ENCODE results near the gene LY86. TPM values are rescaled to one million over a fixed set of nuclear protein-coding genes. Genes with fewer than 3 reads are reported as not detected.

LY86 gene
- total and polyA plus RNA-seq, 10 of the 15 experiments (the other 5 are each of a cell fraction or from before 2014, with no cell fraction given) = 68.2 to 457 (median 128) TPM

DNA sequence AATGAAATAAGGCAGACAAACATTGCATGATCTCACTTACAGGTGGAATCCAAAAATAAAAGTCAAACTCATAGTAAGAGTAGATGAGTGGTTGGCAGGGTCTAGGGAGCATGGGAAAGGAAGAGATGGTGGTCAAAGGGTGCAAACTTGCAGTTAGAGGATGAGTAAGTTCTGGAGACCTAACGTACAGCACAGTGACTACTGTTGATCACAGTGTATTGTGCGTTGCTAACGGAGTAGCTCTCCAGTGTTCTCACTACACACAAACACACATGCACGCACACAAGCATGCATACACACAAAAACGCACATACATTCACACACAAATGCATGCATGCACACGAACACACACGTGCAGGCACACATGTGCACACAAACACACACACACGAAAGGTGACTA lies 54.9 kb downstream of the LY86 start (continued):
- TF ChIP-seq, protein P1, sequence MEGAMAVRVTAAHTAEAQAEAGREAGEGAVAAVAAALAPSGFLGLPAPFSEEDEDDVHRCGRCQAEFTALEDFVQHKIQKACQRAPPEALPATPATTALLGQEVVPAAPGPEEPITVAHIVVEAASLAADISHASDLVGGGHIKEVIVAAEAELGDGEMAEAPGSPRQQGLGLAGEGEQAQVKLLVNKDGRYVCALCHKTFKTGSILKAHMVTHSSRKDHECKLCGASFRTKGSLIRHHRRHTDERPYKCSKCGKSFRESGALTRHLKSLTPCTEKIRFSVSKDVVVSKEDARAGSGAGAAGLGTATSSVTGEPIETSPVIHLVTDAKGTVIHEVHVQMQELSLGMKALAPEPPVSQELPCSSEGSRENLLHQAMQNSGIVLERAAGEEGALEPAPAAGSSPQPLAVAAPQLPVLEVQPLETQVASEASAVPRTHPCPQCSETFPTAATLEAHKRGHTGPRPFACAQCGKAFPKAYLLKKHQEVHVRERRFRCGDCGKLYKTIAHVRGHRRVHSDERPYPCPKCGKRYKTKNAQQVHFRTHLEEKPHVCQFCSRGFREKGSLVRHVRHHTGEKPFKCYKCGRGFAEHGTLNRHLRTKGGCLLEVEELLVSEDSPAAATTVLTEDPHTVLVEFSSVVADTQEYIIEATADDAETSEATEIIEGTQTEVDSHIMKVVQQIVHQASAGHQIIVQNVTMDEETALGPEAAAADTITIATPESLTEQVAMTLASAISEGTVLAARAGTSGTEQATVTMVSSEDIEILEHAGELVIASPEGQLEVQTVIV (IDR thresholded peaks at IDR 0.05; ENCODE audit: borderline replicate concordance, partially characterized antibody) = no peak
- TF ChIP-seq, protein P2, sequence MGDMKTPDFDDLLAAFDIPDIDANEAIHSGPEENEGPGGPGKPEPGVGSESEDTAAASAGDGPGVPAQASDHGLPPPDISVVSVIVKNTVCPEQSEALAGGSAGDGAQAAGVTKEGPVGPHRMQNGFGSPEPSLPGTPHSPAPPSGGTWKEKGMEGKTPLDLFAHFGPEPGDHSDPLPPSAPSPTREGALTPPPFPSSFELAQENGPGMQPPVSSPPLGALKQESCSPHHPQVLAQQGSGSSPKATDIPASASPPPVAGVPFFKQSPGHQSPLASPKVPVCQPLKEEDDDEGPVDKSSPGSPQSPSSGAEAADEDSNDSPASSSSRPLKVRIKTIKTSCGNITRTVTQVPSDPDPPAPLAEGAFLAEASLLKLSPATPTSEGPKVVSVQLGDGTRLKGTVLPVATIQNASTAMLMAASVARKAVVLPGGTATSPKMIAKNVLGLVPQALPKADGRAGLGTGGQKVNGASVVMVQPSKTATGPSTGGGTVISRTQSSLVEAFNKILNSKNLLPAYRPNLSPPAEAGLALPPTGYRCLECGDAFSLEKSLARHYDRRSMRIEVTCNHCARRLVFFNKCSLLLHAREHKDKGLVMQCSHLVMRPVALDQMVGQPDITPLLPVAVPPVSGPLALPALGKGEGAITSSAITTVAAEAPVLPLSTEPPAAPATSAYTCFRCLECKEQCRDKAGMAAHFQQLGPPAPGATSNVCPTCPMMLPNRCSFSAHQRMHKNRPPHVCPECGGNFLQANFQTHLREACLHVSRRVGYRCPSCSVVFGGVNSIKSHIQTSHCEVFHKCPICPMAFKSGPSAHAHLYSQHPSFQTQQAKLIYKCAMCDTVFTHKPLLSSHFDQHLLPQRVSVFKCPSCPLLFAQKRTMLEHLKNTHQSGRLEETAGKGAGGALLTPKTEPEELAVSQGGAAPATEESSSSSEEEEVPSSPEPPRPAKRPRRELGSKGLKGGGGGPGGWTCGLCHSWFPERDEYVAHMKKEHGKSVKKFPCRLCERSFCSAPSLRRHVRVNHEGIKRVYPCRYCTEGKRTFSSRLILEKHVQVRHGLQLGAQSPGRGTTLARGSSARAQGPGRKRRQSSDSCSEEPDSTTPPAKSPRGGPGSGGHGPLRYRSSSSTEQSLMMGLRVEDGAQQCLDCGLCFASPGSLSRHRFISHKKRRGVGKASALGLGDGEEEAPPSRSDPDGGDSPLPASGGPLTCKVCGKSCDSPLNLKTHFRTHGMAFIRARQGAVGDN (IDR thresholded peaks at IDR 0.05) = peak; percentile 32; the same call in 1 of the 2 replicates
- TF ChIP-seq RUNX3 (IDR thresholded peaks at IDR 0.05; ENCODE audit: low read length) (peak; percentile 100), TARDBP (IDR thresholded peaks at IDR 0.05; ENCODE audit: borderline replicate concordance) (peak; percentile 49; the same call in 1 of the 2 replicates), SP1 (IDR thresholded peaks at IDR 0.05; ENCODE audit: low read depth, low read length) (peak; percentile 81), NBN (IDR thresholded peaks at IDR 0.05) (peak; percentile 71; the same call in 1 of the 2 replicates), TCF7 (IDR thresholded peaks at IDR 0.05; ENCODE audit: borderline replicate concordance) (peak; percentile 69; the same call in 1 of the 2 replicates), MXI1 (IDR thresholded peaks at IDR 0.05; ENCODE audit: low read depth, low read length) (0 out of 2 replicates have a peak, but pooled peaks have one; percentile 32), NFXL1 (IDR thresholded peaks at IDR 0.05; ENCODE audit: borderline replicate concordance) (no peak), RAD51 (IDR thresholded peaks at IDR 0.05) (no peak), TBL1XR1 (IDR thresholded peaks at IDR 0.05; ENCODE audit: low read depth, low read length) (no peak), SREBF2 (IDR thresholded peaks at IDR 0.05; ENCODE audit: low read length) (no peak)
- TF ChIP-seq, protein P3, sequence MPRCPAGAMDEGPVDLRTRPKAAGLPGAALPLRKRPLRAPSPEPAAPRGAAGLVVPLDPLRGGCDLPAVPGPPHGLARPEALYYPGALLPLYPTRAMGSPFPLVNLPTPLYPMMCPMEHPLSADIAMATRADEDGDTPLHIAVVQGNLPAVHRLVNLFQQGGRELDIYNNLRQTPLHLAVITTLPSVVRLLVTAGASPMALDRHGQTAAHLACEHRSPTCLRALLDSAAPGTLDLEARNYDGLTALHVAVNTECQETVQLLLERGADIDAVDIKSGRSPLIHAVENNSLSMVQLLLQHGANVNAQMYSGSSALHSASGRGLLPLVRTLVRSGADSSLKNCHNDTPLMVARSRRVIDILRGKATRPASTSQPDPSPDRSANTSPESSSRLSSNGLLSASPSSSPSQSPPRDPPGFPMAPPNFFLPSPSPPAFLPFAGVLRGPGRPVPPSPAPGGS (IDR thresholded peaks at IDR 0.05; ENCODE audit: borderline replicate concordance, insufficient read depth, low read depth, low read length, poor library complexity, severe bottlenecking) = peak; percentile 100
- TF ChIP-seq, protein P4, sequence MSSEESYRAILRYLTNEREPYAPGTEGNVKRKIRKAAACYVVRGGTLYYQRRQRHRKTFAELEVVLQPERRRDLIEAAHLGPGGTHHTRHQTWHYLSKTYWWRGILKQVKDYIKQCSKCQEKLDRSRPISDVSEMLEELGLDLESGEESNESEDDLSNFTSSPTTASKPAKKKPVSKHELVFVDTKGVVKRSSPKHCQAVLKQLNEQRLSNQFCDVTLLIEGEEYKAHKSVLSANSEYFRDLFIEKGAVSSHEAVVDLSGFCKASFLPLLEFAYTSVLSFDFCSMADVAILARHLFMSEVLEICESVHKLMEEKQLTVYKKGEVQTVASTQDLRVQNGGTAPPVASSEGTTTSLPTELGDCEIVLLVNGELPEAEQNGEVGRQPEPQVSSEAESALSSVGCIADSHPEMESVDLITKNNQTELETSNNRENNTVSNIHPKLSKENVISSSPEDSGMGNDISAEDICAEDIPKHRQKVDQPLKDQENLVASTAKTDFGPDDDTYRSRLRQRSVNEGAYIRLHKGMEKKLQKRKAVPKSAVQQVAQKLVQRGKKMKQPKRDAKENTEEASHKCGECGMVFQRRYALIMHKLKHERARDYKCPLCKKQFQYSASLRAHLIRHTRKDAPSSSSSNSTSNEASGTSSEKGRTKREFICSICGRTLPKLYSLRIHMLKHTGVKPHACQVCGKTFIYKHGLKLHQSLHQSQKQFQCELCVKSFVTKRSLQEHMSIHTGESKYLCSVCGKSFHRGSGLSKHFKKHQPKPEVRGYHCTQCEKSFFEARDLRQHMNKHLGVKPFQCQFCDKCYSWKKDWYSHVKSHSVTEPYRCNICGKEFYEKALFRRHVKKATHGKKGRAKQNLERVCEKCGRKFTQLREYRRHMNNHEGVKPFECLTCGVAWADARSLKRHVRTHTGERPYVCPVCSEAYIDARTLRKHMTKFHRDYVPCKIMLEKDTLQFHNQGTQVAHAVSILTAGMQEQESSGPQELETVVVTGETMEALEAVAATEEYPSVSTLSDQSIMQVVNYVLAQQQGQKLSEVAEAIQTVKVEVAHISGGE (CRISPR knock-in tag; IDR thresholded peaks at IDR 0.05) = no peak
- TF ChIP-seq, protein P5, sequence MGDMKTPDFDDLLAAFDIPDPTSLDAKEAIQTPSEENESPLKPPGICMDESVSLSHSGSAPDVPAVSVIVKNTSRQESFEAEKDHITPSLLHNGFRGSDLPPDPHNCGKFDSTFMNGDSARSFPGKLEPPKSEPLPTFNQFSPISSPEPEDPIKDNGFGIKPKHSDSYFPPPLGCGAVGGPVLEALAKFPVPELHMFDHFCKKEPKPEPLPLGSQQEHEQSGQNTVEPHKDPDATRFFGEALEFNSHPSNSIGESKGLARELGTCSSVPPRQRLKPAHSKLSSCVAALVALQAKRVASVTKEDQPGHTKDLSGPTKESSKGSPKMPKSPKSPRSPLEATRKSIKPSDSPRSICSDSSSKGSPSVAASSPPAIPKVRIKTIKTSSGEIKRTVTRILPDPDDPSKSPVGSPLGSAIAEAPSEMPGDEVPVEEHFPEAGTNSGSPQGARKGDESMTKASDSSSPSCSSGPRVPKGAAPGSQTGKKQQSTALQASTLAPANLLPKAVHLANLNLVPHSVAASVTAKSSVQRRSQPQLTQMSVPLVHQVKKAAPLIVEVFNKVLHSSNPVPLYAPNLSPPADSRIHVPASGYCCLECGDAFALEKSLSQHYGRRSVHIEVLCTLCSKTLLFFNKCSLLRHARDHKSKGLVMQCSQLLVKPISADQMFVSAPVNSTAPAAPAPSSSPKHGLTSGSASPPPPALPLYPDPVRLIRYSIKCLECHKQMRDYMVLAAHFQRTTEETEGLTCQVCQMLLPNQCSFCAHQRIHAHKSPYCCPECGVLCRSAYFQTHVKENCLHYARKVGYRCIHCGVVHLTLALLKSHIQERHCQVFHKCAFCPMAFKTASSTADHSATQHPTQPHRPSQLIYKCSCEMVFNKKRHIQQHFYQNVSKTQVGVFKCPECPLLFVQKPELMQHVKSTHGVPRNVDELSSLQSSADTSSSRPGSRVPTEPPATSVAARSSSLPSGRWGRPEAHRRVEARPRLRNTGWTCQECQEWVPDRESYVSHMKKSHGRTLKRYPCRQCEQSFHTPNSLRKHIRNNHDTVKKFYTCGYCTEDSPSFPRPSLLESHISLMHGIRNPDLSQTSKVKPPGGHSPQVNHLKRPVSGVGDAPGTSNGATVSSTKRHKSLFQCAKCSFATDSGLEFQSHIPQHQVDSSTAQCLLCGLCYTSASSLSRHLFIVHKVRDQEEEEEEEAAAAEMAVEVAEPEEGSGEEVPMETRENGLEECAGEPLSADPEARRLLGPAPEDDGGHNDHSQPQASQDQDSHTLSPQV (IDR thresholded peaks at IDR 0.05) = no peak

Measured in GM12878 (cell line).